NOMO-1 treated with DMSO at 0.1 percent for 48 hours (cell line): ENCODE measurements around the gene FKBP8.

ENCODE experiments used
- DNase-seq: peaks from one replicate; lab custom pipeline; 2025; ENCODE audit not compliant: unreplicated experiment; lab: John Stamatoyannopoulos, UW

The FKBP8 gene

DNA sequence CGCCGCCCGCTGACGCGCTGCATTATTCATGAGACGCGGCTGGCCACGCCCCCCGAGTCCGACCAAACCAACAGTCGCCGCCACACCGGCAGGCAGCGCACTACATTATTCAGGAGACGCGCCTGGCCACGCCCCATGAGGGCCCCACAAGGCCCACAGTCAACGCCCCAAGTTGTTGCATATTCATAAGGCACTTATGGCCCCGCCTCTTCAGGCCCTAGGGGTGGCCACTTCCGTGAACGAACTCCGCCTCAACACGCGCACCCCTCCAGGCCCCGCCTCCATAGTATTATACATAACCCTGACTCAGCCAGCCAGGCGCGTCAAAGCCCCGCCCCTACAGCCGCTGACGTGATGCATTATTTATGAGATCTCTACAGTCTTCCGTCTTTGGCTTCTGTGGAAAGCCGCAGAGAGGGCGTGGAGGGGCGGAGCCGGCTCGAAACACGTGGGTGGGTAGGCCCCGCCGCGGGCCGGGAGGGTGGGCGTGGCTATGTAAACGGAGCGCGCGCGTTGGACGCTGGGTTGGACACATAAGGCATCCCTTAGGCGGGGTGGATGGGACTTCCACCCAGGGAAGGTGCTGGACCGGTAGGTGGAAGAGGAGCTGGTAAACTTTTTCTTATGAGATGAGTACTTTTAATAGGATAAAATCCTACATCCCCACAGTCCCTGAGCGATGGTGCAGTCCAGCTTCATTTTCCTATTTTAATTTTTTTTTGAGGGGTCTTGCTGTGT, 21.1 kb downstream of the FKBP8 start:
- peak; percentile 100 for DNase-seq

DNA sequence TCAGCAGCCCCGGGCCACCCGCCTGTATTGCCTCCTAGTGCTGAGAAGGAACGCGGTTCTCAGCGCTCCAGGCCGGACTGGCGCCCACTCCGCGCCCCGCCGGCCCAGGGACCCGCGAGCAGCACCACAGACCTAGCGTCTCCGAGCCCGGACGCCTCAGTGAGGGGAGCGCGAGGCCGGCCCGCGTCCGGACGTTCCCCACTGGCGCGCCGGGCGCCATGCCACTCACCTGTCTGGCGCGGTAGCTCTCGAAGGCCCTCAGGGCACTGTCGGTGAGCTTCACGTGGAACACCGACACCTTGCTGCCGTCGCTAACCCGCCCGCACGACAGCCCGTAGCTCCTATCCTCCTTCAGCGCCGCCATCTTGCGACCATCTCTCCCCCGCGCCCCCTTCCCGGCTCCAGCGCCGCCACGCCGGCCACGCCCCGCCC, 21.7 kb downstream of the FKBP8 start, which contains the start of gene ELL:
ELL (minus strand) TSS at position 379 of the 432 bp plus-strand sequence; CDS start at position 364, 15 bp downstream.
- no peak for DNase-seq

DNA sequence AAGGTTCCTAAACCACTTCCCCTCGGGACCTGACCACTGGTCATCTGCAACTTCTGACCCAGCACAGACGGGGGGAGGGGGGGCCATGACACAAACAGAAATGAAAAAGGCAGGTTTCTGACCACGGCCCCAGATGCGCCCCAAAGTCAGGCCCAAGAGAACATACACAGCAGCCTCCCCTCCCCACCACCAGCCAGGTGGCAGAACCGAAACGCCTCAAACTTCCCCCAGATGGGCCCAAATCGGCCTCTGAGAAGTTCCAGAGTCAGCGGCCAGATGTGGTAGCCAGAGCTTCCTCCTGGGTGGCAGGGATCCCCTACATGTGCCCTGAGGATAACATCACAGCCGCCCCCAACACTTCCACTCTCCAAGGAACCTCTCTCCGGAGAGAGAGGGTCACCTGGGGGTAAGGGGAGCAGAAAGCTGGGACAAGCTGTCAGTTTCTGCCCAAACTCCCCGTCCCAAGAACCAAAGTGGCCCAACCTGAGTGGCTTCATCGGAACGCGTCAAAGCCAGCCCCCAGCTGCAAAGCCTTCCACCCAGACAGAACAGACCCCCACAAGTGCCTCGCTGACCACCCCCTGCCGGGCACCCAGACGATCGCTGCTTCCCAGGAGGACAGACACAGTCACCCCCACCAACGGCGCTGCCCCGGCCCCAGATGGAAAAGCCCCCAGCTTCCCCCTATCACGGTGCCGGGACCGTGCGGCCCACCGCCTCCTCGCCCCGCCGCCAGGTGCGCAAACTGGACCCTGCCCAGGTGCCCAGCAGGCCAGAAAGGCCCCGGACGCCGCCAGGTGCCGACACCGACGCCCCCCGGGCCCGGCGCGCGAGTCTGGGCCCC, 22.3 kb downstream of the FKBP8 start:
- DNase-seq = no peak

DNA sequence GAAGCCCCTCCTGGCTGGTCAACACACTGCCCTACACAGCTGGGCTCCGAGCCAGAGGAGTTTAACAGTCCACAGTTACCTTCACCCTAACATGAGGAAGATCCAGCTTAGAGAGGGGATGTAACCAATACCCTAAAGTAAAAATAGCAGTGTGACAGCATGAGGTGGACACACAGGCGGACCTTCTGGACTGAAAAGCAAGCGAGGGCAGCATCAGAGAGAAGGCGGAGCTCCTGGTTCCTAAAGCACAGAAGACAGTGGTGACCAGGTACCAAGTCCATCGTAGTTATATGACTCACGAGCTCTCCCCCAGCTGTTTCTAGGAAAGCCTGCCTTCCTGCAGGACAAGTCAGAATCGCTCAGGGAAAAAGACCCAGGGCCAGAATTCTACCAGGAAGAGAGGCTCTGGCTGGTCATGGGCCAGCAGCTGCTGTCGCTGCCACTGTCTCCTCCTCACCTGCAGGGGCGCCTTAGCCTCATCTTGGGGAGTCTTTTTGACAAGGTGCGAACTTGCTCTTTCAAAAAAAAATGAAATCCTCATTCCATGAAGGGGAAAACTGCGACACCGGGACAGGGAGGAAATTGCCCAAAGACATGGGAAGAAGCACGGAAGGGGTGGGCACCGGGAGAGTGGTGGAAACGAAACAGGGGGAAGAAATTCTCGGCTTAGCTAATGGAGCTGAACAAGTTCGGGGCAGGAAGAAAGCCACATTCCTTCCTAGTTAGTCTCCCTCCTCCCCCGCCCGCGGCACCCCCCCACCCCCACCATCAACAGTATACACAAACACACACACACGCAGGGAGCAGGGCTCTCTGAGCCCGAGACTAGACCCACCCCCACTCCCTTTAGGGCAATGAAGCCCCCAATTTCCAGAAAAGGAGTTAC, 23.2 kb downstream of the FKBP8 start:
- peak; percentile 61 for DNase-seq

DNA sequence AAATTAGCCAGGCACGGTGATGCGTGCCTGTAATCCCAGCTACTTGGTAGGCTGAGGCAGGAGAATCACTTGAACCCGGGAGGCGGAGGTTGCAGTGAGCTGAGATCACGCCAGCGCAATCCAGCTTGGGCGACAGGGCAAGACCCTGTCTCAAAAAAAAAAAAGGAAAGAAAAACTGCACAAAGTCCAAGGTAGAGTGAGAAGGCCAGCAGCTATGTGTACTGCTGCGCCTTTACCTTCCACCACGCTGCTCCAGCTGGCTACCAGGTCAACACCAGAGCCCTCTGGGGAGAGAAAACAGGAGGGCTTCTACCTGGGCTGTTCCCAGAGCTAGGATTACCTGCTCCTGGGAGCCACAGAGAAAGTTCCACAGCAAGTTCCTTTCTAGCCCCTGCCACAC, 24.7 kb downstream of the FKBP8 start:
- no peak for DNase-seq

DNA sequence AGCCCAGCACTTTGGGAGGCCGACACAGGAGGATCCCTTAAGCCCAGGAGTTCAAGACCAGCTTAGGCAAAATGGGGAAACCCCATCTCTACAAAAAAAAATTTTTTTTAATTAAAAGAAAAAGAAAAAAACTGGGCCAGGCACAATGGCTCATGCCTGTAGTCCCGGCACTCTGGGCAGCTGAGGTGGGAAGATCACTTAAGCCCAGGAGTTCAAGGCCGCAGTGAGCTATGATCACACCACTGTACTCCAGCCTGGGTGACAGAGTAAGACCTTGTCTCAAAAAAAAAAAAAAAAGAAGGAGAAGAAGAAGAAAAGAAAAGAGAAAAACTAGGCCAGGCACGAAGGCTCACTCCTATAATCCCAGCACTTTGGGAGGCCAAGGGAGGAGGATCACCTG, 25.8 kb downstream of the FKBP8 start:
- no peak for DNase-seq

DNA sequence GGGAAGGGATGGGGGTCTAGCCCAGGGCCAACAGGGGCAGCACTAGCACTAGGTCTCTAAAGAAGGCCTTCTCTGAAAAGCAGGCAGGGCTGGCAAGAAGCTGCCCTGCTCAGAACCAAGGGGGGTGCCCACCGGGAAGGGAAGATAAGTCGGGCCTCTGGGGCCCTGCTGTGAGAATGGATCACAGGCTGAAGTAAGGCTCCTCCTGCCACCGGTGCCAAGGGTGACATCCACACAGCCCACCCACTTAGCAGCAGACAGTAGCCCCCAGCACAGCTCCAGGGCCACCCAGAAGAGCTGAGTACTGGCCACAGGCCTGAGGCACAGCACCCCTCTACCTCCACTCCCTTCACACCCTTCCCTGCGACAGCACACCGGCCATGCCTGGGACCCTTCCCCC, 27.4 kb downstream of the FKBP8 start:
- DNase-seq = no peak

DNA sequence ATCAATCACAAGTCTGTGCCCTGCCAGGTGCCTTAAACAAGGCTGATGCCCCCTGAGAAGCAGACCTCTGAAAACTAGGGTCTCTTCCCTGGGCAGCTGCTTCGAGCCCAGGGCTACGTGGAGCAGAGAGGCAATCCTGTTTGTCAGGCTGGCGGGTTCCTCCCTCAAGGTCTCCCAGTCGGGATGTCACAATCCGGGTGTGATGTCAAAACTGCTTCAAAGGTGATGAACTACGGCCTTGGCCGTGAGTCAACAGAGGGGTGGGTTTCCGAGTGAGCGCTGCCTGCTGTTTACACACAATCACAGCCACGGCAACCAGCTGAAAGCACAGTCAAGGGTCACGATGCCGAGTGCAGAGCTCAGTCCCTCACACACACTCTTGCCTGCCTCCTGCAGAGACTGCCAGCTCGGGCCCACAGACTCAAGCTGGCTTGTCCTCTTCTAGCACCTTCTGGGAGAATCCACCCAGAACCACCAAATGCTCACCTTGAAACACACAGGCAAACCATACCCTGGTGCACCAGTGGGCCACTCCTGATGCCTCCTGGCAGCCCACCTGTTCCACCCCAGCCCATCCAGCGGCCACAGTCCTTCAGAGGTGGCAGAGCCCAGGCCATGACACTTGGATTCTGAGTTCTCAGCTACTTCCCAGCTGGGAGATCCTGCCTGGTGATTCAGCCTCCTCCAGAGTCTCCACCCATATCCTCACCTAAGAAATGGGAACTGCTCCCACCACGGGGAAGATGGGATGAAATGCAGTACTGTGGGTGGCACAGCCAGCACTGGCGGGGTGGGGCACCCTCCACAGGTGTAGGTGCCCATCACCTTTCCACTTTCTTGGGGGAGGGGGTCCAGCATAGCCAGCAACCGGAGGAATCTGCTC, 28.3 kb downstream of the FKBP8 start:
- DNase-seq = peak; percentile 86

DNA sequence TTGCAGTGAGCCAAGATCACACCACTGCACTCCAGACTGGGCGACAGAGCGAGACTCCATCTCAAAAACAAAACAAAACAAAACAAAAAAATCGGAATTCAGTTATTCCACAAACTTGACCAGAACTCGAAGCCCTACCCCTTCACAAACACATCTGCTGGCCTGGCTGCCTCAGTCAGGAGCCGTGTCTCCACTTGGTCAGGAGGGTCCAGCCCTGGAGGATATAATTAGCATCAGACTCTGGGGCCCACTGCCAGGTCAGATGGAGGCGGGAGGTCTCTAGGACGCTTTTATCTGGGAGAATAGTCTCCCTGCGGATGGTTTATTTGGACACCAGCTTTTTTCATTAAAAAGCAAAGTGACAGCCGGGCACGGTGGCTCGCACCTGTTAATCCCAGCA, 29.5 kb downstream of the FKBP8 start:
- DNase-seq = no peak

DNA sequence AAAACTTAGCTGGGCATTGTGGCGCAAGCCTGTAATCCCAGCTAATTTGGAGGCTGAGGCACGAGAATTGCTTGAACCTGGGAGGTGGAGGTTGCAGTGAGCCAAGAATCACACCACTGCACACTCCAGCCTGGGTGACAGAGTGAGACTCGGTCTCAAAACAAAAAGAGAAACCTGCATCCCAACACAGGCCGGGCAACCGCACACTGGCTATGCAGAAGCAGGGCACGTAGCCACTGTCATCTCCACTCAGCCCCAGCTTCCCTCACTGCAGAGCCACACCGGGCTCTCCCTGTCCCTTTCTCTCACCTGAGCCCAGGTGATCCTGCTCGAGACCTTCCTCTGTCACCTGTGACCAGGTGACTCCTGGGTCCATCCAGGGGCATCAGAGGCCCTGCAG, 33.2 kb downstream of the FKBP8 start:
- no peak for DNase-seq

DNA sequence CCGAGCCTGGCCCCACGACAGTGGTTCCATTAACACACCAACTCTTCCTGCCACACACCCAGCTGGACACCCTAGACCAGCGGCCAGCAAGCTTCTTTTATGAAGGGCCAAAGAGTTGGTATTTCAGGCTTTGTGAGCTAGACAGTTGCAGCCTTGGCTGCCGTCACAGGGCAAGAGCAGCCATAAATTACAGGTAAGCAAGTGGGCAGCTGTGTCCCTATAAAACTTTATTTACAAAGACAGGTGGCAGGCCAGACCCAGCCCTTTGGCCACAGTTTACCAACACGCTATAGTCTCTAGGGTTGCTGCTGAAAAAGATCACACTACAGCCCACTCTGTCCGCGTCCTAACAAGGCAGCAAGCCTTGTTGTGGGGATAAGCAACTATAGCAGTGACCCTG, 34.8 kb downstream of the FKBP8 start:
- no peak for DNase-seq

DNA sequence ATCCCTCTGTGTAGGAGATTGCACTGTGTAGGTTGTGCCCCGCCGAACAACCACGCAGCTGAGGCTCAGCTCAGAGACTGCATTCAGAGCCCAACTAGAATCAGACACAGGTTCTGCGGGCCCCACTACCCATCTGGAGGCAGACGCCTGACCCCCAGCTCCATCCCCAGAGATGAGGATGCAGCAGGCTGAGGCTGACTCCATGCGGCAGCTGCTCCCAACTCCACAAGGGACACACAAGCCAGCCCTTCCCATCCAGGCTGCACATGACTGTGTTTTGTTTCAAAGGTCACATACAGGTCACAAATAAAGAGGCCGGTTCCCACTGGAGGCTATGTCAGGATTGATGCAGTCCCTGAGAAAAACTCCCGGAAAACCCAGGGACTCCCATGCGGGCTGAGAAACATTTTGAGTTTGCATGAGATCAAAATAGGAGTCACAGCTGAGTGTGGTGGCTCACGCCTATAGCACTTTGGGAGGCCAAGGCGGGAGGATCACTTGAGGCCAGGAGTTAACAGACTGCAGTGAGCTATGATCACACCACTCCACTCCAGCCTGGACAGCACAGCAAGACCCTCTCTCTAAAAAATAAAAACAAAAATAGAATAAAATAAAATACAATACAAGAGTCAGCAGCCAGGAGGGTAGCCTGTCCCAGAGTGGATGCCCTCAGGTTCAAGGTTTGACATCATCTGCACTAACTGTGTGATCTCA, 35.5 kb downstream of the FKBP8 start:
- DNase-seq = no peak

DNA sequence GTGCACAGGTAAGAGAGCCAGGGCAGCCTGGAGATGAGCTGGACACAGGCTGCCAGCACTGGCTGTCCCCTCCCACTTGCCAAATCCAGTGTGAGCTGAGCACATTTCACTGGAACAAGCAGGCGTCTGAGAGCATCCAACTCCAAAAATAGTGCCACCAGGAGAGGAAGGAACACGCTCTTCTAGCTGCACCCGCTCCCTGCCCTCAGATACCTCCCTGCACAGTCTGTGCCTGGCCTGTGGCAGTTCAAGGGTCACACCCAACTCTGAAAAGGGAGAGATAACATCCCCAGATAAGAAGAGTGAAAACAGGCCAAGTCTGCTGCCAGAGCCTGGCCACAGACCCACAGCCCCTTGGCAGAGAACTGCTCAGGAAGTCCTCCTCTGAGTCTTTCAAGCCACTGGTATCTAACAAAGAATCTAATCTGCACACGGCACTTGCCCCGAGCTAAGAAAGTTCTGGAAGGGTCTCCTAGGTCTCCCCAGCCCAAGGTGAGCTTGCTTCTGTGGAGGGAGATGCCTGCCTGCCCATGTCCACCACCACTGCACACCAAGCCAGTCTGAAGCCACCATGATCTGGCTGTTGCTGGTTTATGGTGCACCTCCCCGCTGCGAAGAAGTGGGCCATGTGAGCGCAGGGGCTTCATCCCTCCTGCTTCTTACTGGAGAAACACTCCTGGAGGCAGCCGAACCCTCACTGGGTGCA, 36.2 kb downstream of the FKBP8 start:
- no peak for DNase-seq

DNA sequence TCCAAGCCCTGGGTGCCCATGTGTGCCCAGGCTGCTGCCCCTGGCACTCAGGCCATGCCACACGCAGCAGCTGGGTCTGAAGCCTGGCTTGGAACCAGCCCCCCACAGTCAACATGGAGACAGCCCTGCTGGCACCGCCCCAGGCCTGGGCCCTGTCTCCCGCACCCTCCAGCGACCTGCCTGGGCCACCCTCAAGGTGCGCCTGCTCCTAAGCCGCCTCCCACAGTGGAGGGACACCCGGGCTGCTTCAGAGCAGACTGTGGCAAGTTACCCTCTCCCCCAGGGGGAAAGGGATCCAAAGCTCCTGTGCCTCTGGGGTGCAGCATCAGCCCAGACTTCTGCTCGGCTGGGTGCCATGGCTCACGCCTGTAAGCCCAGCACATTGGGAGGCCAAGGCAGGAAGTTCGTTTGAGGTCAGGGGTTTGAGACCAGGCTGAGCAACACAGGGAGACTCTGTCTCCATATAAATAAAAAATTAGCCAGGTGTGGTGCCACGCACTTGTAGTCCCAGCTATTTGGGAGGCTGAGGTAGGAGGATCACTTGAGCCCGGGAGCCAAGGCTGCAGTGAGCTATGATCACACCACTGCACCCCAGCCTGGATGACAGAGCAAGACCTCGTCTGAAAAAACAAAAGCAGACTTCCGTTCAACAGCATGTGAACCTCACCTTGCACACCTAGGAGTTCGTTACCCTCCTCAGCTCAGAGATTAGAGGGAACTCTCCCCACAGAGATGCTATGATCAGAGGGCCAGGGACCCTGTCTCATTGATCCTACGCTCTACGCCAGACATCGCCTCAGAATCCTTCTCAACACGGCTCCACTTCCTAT, 37.1 kb downstream of the FKBP8 start:
- no peak for DNase-seq

DNA sequence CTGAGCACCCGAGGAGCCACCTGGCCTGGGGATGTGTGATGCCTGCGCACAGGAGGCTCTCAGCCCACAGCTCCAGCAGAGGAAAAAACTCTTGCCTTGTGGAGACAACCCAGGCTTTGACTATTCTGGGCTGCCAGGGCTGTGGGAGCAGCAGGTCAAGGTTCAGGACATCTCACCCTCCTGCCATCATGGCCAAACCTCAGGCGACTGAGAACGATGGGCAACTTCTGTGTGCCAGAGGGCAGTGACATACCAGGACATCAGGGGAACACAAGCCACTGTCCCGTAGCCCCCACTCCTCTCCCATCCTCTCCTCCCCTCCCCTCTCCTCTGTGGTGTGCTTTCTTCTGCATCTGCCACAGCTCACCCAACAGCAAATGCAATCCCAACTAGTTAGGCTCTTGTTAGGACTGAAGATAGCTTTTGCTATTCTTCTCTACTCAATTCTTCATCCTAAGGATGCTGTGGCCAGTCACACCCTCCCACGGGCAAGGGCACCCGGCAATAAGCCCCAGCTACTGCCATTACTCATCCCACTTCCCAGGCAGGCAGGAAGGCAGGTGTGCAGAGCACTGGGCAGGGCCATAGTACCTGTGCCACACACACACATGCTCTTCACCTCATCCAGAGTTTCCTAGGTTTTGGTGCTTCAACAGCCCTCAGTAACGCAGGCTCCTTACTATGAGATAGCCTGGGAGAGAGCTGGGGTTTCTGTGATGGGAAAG, 38.3 kb downstream of the FKBP8 start:
- DNase-seq = no peak

DNA sequence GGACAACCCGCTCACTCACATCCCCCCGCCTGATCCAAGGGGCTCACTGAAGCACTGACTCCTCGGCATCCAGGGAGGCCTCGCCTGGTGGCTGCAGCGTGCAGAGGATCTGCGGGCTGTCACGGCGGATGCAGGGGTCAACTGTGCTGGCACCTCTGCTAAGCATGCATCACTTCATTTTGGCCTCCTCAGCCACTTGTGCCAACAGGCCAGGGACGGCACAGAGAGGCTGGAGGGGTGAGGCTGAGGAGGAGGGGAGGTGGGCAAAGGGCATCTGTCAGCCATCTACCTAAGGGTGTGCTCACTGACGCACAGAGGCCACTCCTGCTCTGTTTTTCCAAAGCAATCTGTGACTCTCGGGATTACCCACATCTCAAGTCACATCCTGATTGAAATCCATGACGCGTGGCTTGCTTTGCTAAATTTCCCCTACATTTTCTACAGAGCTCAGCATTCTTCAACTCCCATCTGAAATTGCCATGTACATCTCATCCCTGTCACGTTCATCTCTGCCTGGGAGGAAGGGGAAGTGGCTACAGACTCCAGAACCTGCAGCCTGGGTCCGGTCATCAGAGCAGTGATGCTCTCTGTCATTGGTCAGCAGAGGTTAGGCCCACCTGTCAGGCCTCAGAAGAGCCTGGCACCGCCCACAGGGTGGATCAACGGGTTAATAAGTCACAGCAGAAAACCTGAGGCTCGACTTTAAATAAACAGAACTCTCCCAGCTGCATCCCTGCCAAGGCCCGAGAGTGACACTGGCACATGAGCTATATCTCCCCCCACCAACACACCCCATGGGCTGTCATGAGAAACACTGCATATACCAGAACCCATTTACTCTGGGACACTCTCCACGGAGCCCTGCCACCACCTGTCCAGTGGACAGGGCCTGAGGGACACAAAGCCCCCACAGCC, 39.1 kb downstream of the FKBP8 start:
- DNase-seq = no peak
